Fibroblast of skin of back (primary cell): ENCODE results near the gene MOB3A.

Source experiments
- DNase-seq: peaks from one replicate; pipeline ENCODE4 v3.0.0-alpha.2; 2013

Gene MOB3A

DNA sequence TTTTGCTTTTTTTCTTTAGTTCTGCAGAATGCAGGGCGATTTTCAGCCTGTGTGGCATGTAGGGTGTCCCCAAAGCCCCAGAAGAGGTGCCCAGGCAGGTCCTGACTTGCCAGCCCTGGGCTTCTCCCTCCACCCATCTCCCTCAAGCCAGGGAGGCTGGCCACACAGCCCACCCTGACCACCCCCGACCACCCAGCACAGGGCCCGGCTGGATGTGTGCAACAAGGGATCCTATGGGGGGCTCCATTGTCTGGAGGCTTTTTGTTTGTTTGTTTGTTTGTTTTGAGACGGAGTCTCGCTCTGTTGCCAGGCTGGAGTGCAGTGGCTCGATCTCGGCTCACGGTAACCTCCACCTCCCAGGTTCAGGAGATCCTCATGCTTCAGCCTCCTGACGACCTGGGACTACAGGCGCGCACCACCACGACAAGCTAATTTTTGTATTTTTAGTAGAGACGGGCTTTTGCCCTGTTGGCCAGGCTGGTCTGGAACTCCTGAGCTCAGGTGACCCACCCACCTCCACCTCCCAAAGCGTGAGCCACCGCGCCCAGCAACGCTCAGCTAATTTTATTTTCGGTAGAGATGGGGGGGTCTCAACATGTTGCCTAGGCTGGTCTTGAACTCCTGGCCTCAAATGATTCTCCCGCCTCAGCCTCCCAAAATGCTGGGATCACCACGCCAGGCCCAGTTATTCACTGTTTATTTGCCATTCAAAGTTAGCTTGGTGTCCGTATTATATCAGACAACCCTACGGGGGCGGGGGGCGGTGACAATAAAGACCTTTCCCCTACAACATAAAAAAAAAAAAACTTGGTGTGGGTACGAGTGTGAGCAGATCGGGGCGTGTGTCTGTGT lies 37.3 kb downstream of the MOB3A start:
- DNase-seq = no peak

- no peak for DNase-seq
Observed at GRCh38 chr19:2057484-2058469, 38.3 kb downstream of the MOB3A start.

GRCh38 chr19:2056837-2057192 lies 39.3 kb downstream of the MOB3A start:
- DNase-seq = no peak

GRCh38 chr19:2055931-2056836 lies 39.9 kb downstream of the MOB3A start:
- peak; percentile 76 for DNase-seq

DNA sequence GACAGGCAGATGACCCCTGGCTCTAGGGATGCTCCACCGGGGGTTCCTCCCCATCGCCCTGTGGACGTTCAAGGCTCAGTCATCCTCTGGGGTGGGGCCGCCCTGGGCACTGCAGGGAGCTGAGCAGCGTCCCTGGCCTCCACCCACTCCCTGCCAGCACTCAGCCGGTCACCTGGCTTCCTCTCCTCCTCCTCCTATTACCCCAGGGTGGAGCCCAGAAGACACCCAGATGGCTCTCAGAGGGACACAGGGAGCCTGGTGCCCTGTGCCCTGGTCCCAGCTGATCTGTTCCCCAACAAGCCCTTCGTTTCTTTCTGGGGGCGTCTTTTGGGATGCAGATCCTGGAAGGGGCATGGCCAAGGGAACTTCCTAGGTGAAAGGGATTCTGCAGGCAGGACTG lies 41.4 kb downstream of the MOB3A start:
- no peak for DNase-seq

DNA sequence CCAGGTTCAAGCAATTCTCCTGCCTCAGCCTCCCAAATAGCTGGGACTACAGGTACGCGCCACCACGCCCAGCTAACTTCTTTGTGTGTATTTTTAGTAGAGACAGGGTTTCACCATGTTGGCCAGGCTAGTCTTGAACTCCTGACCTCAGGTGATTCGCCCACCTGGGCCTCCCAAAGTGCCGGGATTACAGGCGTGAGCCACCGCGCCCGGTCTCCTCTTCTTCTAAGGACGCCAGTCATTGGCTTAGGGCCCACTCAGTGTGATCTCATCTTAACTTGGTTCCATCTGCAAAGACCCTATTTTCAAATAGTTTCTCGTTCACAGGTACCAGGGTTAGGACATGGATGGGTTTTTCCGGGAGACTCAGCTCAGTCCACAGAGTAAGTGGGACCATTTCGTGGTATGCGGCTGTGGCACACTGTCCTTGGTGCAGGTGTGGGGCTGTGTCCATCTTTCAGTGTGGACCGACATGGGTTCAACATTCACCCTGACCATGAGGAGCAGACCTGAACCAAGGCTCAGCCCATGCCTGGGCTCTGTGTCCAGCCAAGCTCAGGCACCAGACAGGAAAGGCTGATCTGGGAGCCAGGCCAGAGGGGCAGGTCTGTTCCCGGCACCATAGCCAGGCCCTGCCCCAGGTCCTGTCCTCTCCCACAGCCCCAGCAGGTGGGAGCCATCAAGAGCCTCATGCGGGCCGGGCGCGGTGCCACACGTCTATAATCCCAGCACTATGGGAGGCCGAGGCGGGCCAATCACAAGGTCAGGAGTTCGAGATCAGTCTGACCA lies 42.3 kb downstream of the MOB3A start:
- no peak for DNase-seq

GRCh38 chr19:2051773-2052704 lies 44.1 kb downstream of the MOB3A start:
- DNase-seq = no peak

DNA sequence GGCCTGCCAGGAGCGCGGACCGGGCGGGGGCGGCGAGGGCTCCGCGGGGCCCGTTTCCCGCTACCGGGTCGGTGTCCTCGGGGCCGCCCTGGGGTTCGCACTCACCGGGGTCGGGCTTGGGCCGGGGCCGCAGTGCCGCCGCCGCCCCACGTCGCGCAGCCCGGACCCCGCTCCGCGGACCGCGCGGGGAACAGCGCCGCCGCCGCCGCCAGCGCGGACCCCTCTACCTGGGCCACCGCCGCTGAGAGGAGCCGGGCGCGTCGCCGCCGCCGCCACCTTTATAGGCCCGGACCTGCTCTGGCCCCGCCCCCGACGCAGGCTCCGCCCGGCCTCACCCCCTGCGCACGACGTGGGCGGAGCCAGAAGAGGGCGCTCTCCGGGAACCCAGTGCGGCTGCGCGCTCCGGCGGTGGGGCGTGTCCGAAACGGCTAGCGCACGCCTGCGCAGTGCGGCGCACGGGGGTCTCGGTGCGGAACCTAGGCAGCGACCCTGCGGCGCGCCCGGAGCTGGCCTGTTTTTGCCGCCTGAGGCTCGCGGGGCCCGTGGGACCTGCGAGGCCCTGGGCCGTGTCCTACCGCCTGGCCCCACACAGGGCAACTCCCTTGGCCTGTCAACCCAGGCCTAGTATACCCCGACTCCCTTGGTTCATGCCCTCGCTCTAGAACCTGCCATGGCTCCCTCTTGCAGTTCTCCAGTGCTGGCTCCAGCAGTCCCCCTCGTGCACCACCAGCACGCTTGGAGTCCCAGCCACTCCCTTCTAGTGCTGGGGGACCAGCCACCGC lies 44.9 kb downstream of the MOB3A start, which contains the start of gene MKNK2:
Gene MKNK2, minus strand, starts transcription at position 254 of the 782 bp plus-strand sequence. CDS start 393 bp downstream, outside the sequence.
- peak; percentile 79 for DNase-seq

DNA sequence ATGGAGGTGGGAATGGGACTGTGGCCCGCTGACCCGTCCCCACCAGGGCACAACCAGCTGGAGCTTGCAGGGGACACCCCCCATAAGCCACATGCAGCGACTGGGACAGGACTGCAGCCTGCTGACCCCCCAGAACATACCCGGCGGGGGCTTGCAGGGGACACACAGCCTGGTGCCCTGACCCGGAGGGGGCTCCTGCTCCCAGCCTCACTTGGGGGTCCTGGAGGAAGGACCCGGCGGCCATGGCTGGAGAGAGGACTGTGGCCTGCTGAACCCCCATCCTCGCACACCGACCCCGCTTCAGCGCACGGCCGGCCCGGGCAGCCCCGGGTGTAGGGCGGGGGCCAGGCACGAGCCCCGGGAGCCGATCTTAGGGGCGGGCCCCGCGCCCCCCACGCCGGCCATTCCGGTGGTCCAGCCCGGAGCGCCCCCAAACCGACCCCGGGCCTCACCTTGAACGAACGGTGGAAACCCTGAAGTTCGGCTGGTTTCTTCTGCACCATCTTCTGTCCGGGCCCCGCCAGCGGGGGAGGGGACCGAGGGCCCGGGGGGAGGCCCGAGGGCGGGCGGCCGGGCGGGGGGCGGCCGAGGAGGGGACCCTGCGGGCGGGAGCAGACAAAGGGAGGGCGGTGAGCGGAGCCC lies 45.7 kb downstream of the MOB3A start:
- no peak for DNase-seq

- DNase-seq = peak; percentile 46
Observed at GRCh38 chr19:2049741-2050348, 46.3 kb downstream of the MOB3A start.

GRCh38 chr19:2048959-2049740 lies 47.0 kb downstream of the MOB3A start:
- no peak for DNase-seq

DNA sequence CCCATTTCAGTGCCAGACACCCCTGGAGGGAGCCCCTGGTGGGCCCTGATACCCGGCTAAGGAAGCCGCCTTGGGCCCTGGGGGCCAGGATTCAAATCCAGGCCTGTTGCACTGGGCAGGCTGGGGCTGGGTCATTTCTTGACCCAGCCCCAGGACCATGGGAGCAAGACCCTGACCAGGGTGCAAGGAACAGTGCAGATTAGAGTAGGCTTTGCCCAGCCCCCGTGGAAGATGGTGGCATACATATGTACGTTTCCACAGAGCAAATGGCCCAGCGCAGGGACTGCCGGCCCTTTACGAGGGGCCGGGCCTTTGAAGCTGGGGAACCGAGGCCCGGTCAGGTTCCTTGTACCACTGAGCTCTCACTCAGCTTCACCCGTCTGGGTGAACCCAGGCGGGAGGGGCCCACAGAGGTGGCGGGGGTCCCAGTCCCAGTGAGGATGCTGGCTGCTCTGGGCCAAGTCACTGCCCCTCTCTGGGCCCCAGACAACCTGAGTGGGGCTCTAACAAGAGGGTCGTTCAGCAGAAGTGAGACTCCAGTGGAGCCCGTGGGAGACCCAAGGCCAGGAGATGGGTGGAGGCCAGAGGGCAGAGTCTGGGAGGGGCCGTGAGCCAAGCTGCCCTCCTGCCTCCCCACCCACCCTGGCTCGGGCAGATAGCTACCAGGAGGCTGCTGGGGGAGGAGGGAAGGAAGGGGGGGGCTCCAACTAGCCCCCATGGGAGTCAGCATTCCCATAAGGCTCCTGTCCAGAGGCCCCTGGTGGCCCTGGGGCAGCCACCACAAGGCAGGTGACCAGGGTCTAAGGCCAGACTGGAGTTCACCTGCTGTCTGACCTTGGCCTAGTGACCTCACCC lies 47.8 kb downstream of the MOB3A start:
- DNase-seq = no peak

GRCh38 chr19:2047449-2048103 lies 48.5 kb downstream of the MOB3A start:
- DNase-seq = peak; percentile 32

DNA sequence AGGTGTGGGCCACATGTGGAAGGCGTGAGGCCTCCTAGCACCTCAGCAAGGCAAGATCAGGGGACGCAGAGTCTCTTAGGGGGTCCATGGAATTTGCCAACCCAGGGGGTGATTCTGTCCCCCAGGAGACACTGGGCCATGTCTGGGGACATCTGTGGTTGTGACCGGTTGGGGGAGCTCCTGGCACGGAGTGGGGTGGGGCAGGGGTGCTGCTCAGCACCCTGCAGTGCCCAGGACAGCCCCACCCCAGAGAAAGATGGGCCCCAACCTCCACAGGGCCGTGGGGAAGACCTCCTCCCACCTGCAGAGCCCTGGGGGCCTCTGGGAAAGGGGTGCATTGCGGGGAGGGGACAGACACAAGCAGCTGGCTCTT lies 49.1 kb downstream of the MOB3A start:
- DNase-seq = no peak

GRCh38 chr19:2046046-2046907 lies 49.8 kb downstream of the MOB3A start:
- no peak for DNase-seq
